Left lung (tissue), 10 donors: ENCODE data around the gene MBTPS1. TPM values are rescaled to one million over a fixed set of nuclear protein-coding genes. Genes with fewer than 3 reads are reported as not detected.

ENCODE experiments used
- ATAC-seq: fragments of 200-7000 bp; cut with Tn5 transposase; one replicate; pipeline ENCODE4 v1.9.1; 2020; ENCODE audit warnings: moderate library complexity
- DNase-seq, 4 donors: peaks; one replicate each; pipeline ENCODE4 v3.0.0-alpha.2; 2013 to 2020
- H3K27ac ChIP-seq, 2 donors: fragments of 200-600 bp; sonication (generic) in 1 of 2; one replicate each; pipeline versions ENCODE4 v1.5.0 to v1.8.0; 2020 to 2021
- H3K27me3 ChIP-seq, 2 donors: fragments of 200-600 bp; sonication (generic) in 1 of 2; one replicate each; pipeline versions ENCODE4 v1.5.0 to v1.8.0; 2020 to 2021
- H3K36me3 ChIP-seq, 2 donors: fragments of 200-600 bp; sonication (generic) in 1 of 2; one replicate each; pipeline versions ENCODE4 v1.5.0 to v1.8.0; 2020 to 2021
- H3K4me1 ChIP-seq, 2 donors: fragments of 200-600 bp; one replicate each; pipeline ENCODE4 v1.8.0; 2021
- H3K4me3 ChIP-seq, 2 donors: fragments of 200-600 bp; sonication (generic) in 1 of 2; one replicate each; pipeline versions ENCODE4 v1.5.0 to v1.8.0; 2020 to 2021; ENCODE audit warnings: mild to moderate bottlenecking in 1 of 2
- H3K9me3 ChIP-seq, 2 donors: fragments of 200-600 bp; sonication (generic) in 1 of 2; one replicate each; pipeline versions ENCODE4 v1.5.0 to v1.8.0; 2020 to 2021
- CTCF ChIP-seq, 2 donors: fragments of 200-600 bp; sonication (generic) in 1 of 2; IDR thresholded peaks; one replicate each; pipeline versions ENCODE4 v1.5.0 to v1.8.0; 2021; ENCODE audit warnings: antibody characterized with exemption in 2 of 2
- intact Hi-C, 2 donors: fragments of 100-400 bp; cut with DNase I; formaldehyde crosslinking; loops; one replicate each; pipeline versions ENCODE4 v1.11.2 to v1.14.2; 2022
- polyA plus RNA-seq, 6 donors: library from polyadenylated mRNA; unstranded; fragments of 120-200 nt; gene quantifications; one replicate each; pipeline ENCODE4 v1.2.1, GENCODE V29; 2013; ENCODE audit not compliant: insufficient read length in 6 of 6
- total RNA-seq, 2 donors: library from RNA; stranded (reverse); fragmentation: NEBNext Ultra II Directional; extraction: Animal tissue kit (Norgen Biotek cat#: 25700); gene quantifications; one replicate each; pipeline ENCODE4 v1.2.1, GENCODE V29; 2021
- donor health status: DM: no; HTN: yes; CAD: no.
- donor health status: DM: no; HTN: no; CAD: no.

The MBTPS1 gene
- total and polyA plus RNA-seq, 8 donors = 86.4 to 121 (median 116) TPM

GRCh38 chr16:84005391-84005790 is 111.4 kb downstream of the MBTPS1 start:
- TF ChIP-seq CTCF (IDR thresholded peaks at IDR 0.05) = no peak
- Histone ChIP-seq H3K27ac (no peak overlapping the region), H3K27me3 (peaks cover 0 to 61% of the 10 kb centered on the region in 2 donors), H3K9me3 (no peaks in the 10 kb centered on the region), H3K4me3 (no peak overlapping the region), H3K4me1 (no peaks in the 10 kb centered on the region), H3K36me3 (no peaks in the 10 kb centered on the region)
- ATAC-seq (no peak), DNase-seq (no peak)
- intact Hi-C loops = no loop called here

- intact Hi-C loops = no loop called here
- TF ChIP-seq CTCF (IDR thresholded peaks at IDR 0.05) = no peak
- Histone ChIP-seq H3K9me3 (no peaks in the 10 kb centered on the region), H3K27me3 (peaks cover 0 to 61% of the 10 kb centered on the region in 2 donors), H3K4me1 (no peaks in the 10 kb centered on the region), H3K4me3 (no peak overlapping the region), H3K27ac (no peak overlapping the region), H3K36me3 (no peaks in the 10 kb centered on the region)
- DNase-seq (no peak), ATAC-seq (no peak)
Measured at GRCh38 chr16:84004442-84004841, 112.3 kb downstream of the MBTPS1 start.

Other genes starting within 250 kb of the MBTPS1 start
- 1 to 10 TPM; 6.4 to 6.6 TPM for gene MLYCD, start 217.8 kb downstream of the MBTPS1 start, total RNA-seq
- gene MLYCD, start 217.8 kb downstream of the MBTPS1 start, polyA plus RNA-seq = 1 to 10 TPM; 3.4 to 4.7 (median 3.9) TPM
- 10 to 100 TPM in 1 of 2 donors, 1 to 10 TPM in 1; 9.4 to 18.0 TPM for gene OSGIN1, start 163.7 kb downstream of the MBTPS1 start, total RNA-seq
- gene OSGIN1, start 163.7 kb downstream of the MBTPS1 start, polyA plus RNA-seq = 1 to 10 TPM in 1 of 6 donors, under 1 TPM in 5; 0.47 to 1.2 (median 0.57) TPM
- gene NECAB2, start 148.7 kb downstream of the MBTPS1 start, total RNA-seq = under 1 TPM; 0.17 to 0.39 TPM
- gene NECAB2, start 148.7 kb downstream of the MBTPS1 start, polyA plus RNA-seq = under 1 TPM; 0.20 to 0.79 (median 0.45) TPM
- gene SLC38A8, start 74.1 kb downstream of the MBTPS1 start, total RNA-seq = under 1 TPM in 1 of 2 donors, not detected in 1; 0.65 TPM
- not detected for gene SLC38A8, start 74.1 kb downstream of the MBTPS1 start, polyA plus RNA-seq
- gene HSDL1, start 28.2 kb upstream of the MBTPS1 start, total RNA-seq = 10 to 100 TPM; 26.0 to 27.8 TPM
- gene HSDL1, start 28.2 kb upstream of the MBTPS1 start, polyA plus RNA-seq = 10 to 100 TPM; 38.0 to 45.9 (median 42.6) TPM
- gene DNAAF1, start 28.4 kb upstream of the MBTPS1 start, total RNA-seq = 10 to 100 TPM in 1 of 2 donors, under 1 TPM in 1; 0.85 to 10.3 TPM
- gene DNAAF1, start 28.4 kb upstream of the MBTPS1 start, polyA plus RNA-seq = 10 to 100 TPM in 4 of 6 donors, 1 to 10 TPM in 2; 4.1 to 22.3 (median 13.5) TPM
- gene TAF1C, start 70.1 kb upstream of the MBTPS1 start, total RNA-seq = 10 to 100 TPM; 49.2 to 50.0 TPM
- 10 to 100 TPM; 37.5 to 66.1 (median 56.1) TPM for gene TAF1C, start 70.1 kb upstream of the MBTPS1 start, polyA plus RNA-seq
- gene ADAD2, start 74.2 kb upstream of the MBTPS1 start, total RNA-seq = under 1 TPM; 0.09 to 0.24 TPM
- gene ADAD2, start 74.2 kb upstream of the MBTPS1 start, polyA plus RNA-seq = 1 to 10 TPM in 1 of 6 donors, under 1 TPM in 5; 0.32 to 1.4 (median 0.68) TPM
- not detected for gene KCNG4, start 123.1 kb upstream of the MBTPS1 start, total RNA-seq
- under 1 TPM in 5 of 6 donors, not detected in 1; 0.03 to 0.06 (median 0.04) TPM for gene KCNG4, start 123.1 kb upstream of the MBTPS1 start, polyA plus RNA-seq
- 10 to 100 TPM; 12.7 to 21.6 TPM for gene WFDC1, start 177.9 kb upstream of the MBTPS1 start, total RNA-seq
- 10 to 100 TPM in 1 of 6 donors, 1 to 10 TPM in 5; 4.5 to 11.1 (median 5.8) TPM for gene WFDC1, start 177.9 kb upstream of the MBTPS1 start, polyA plus RNA-seq